ENCODE measurements around the gene ERH.

ERH gene

GRCh38 chr14:69398053-69398817 is at the start of gene ERH, which contains the start of gene SLC39A9:
TSS of gene ERH (minus strand) at chr14:69398299. CDS start at chr14:69398233, 66 bp downstream.
TSS of gene SLC39A9 (plus strand) at chr14:69398692. CDS start at chr14:69399370, 678 bp downstream.
- Histone ChIP-seq H3K4me3 (ENCODE audit: low read depth, low read length) (peak within 1 kb of the TSS; percentile 93), H3K27ac (peak within 1 kb of the TSS; percentile 98), H3K36me3 (peaks cover 46% of the 10 kb centered on the region), H3K27me3 (ENCODE audit: insufficient read depth, low read depth, severe bottlenecking) (no peaks in the 10 kb centered on the region), H3K9me3 (ENCODE audit: severe bottlenecking) (no peaks in the 10 kb centered on the region)
- TF ChIP-seq, protein P1, sequence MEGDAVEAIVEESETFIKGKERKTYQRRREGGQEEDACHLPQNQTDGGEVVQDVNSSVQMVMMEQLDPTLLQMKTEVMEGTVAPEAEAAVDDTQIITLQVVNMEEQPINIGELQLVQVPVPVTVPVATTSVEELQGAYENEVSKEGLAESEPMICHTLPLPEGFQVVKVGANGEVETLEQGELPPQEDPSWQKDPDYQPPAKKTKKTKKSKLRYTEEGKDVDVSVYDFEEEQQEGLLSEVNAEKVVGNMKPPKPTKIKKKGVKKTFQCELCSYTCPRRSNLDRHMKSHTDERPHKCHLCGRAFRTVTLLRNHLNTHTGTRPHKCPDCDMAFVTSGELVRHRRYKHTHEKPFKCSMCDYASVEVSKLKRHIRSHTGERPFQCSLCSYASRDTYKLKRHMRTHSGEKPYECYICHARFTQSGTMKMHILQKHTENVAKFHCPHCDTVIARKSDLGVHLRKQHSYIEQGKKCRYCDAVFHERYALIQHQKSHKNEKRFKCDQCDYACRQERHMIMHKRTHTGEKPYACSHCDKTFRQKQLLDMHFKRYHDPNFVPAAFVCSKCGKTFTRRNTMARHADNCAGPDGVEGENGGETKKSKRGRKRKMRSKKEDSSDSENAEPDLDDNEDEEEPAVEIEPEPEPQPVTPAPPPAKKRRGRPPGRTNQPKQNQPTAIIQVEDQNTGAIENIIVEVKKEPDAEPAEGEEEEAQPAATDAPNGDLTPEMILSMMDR (IDR thresholded peaks at IDR 0.05; ENCODE audit: low read depth, low read length): no peak
- peak; percentile 94 for DNase-seq

- no peaks in the 10 kb centered on the region for H3K9me3 ChIP-seq (ENCODE audit: severe bottlenecking)
- no peak overlapping the region for H3K4me3 ChIP-seq (ENCODE audit: low read depth, low read length)
- no peak overlapping the region for H3K27ac ChIP-seq
- TF ChIP-seq, protein P1 (IDR thresholded peaks at IDR 0.05; ENCODE audit: low read depth, low read length): no peak
- DNase-seq: no peak
- H3K36me3 ChIP-seq: peaks cover 2% of the 10 kb centered on the region
- H3K27me3 ChIP-seq (ENCODE audit: insufficient read depth, low read depth, severe bottlenecking): no peaks in the 10 kb centered on the region
Measured at GRCh38 chr14:69443296-69443805, 45.3 kb upstream of the ERH start.

DNA sequence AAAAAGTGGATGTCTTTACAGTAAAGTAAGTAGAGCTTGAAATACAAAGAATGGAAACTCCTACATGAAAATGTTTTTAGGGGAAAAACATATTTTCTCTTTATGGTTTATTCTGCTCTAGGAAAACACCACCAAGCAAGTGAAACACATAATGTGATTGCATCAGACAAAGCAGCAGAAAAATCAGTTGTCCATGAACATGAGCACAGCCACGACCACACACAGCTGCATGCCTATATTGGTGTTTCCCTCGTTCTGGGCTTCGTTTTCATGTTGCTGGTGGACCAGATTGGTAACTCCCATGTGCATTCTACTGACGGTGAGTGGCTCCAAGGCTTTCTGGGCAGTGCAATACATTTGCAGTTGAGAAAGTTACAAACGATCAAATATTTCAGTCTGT is 43.8 kb upstream of the ERH start:
- peaks cover 2% of the 10 kb centered on the region for H3K36me3 ChIP-seq
- DNase-seq: no peak
- no peak overlapping the region for H3K27ac ChIP-seq
- H3K4me3 ChIP-seq (ENCODE audit: low read depth, low read length): no peak overlapping the region
- TF ChIP-seq, protein P1 (IDR thresholded peaks at IDR 0.05; ENCODE audit: low read depth, low read length): no peak
- H3K27me3 ChIP-seq (ENCODE audit: insufficient read depth, low read depth, severe bottlenecking): no peaks in the 10 kb centered on the region
- H3K9me3 ChIP-seq (ENCODE audit: severe bottlenecking): no peaks in the 10 kb centered on the region

- H3K36me3 ChIP-seq: peaks cover 2% of the 10 kb centered on the region
- H3K9me3 ChIP-seq (ENCODE audit: severe bottlenecking): no peaks in the 10 kb centered on the region
- TF ChIP-seq, protein P1 (IDR thresholded peaks at IDR 0.05; ENCODE audit: low read depth, low read length): no peak
- no peaks in the 10 kb centered on the region for H3K27me3 ChIP-seq (ENCODE audit: insufficient read depth, low read depth, severe bottlenecking)
- no peak overlapping the region for H3K4me3 ChIP-seq (ENCODE audit: low read depth, low read length)
- H3K27ac ChIP-seq: no peak overlapping the region
- DNase-seq: no peak
Measured at GRCh38 chr14:69439521-69440270, 41.6 kb upstream of the ERH start.

- no peak overlapping the region for H3K4me3 ChIP-seq (ENCODE audit: low read depth, low read length)
- H3K27ac ChIP-seq: no peak overlapping the region
- TF ChIP-seq, protein P1 (IDR thresholded peaks at IDR 0.05; ENCODE audit: low read depth, low read length): no peak
- no peak for DNase-seq
- H3K36me3 ChIP-seq: peaks cover 11% of the 10 kb centered on the region; the same call in 1 of the 2 replicates
- no peaks in the 10 kb centered on the region for H3K27me3 ChIP-seq (ENCODE audit: insufficient read depth, low read depth, severe bottlenecking)
- no peaks in the 10 kb centered on the region for H3K9me3 ChIP-seq (ENCODE audit: severe bottlenecking)
Measured at GRCh38 chr14:69432364-69432763, 34.3 kb upstream of the ERH start.
